Activated effector memory CD4-positive, alpha-beta T cell treated with anti-CD3 and anti-CD28 coated beads, Interleukin-2, amount 50 U/mL, for 16 hours (primary cell): Measurements from ENCODE around the gene CLEC16A.
"Not testable (repeated sequence)": the region's sequence is repeated elsewhere in the genome, so short reads cannot be mapped to it uniquely, and the experiment has no call there.

Experiments used
- DNase-seq: peaks from one replicate; pipeline ENCODE4 v3.0.0-alpha.2; 2020

The CLEC16A gene

GRCh38 chr16:11088074-11088730 is 143.8 kb downstream of the CLEC16A start:
- peak; percentile 80 for DNase-seq

- no peak for DNase-seq
These were observed 144.5 kb downstream of the CLEC16A start for GRCh38 chr16:11088831-11089230.

GRCh38 chr16:11089504-11090124 is 145.2 kb downstream of the CLEC16A start:
- no peak for DNase-seq

GRCh38 chr16:11090232-11090631 is 145.9 kb downstream of the CLEC16A start:
- DNase-seq, result no peak

- no peak for DNase-seq
These were observed 146.8 kb downstream of the CLEC16A start for GRCh38 chr16:11091021-11091785.

GRCh38 chr16:11092788-11093571 is 148.6 kb downstream of the CLEC16A start:
- peak; percentile 58 for DNase-seq

- peak; percentile 68 for DNase-seq
These were observed 149.3 kb downstream of the CLEC16A start for GRCh38 chr16:11093572-11094074.

GRCh38 chr16:11094075-11094856 is 149.9 kb downstream of the CLEC16A start:
- peak; percentile 84 for DNase-seq

DNA sequence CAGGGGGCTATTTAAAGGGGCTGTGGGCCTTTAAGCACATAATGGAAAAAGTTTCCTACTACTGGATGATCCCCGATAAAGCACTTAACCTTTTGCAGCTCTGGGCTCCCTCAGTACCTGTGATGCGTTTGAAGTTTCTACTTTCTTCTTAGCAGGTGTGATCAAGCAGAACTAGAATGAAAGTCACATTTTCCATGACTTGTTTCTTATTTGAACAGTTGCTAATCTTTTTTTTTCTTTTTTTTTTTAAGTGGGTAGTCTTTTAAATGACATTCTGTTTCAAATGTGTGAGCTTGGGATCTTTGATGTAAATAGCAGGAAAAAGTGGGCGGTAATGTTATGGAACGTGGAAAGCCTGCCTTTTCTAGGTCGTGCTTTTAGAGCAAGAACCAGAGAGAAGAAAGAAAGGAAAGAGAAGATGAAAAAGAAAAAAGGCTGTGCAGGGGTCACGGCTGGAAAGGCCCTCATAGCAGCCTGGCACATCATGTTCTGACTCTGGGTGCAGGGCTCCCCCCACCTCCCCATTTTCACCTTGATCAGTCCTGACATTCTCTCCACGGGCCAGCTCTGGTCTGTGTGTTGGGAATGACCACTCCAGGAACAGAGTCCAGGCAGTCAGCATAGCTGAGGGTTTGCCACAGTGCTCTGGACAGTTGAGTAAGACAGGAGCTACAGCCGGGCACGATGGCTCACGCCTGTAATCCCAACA is 150.6 kb downstream of the CLEC16A start:
- peak; percentile 69 for DNase-seq

DNA sequence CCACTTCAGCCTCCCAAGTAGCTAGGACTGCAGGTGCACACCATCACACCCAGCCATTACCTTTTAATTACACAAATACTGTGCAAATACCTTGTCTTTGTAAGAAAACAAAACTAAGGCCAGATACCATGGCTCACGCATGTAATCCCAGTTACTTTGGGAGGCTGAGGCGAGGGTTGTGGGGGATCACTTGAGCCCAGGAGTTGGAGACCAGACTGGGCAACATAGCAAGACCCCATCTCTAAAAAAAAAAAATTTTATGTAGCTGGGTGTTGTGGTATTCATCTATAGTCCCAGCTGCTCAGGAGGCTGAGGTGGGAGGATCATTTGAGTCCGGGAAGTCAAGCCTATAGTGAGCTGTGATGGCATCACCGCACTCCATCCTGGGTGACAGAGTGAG is 151.6 kb downstream of the CLEC16A start:
- peak; percentile 19 for DNase-seq

GRCh38 chr16:11097094-11097786 is 152.9 kb downstream of the CLEC16A start:
- DNase-seq, result no peak

DNA sequence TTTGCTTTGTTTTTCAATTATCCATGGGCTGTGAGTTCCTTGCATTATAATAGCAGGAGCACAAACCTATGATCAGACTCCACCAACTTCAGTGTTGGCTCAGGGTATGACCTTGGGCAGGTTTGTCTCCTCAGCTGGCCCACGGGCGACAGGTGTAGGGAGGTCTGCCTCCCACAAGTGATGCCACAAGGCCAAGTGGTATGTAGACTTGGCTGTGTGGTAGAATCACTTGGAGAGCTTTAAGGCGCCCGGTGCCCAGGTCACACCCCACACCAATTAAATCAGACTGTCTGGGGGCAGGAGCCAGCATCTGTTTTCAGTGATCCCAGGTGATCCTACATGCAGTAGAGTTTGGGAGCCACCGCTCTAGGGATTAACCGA is 153.4 kb downstream of the CLEC16A start:
- peak; percentile 57 for DNase-seq

DNA sequence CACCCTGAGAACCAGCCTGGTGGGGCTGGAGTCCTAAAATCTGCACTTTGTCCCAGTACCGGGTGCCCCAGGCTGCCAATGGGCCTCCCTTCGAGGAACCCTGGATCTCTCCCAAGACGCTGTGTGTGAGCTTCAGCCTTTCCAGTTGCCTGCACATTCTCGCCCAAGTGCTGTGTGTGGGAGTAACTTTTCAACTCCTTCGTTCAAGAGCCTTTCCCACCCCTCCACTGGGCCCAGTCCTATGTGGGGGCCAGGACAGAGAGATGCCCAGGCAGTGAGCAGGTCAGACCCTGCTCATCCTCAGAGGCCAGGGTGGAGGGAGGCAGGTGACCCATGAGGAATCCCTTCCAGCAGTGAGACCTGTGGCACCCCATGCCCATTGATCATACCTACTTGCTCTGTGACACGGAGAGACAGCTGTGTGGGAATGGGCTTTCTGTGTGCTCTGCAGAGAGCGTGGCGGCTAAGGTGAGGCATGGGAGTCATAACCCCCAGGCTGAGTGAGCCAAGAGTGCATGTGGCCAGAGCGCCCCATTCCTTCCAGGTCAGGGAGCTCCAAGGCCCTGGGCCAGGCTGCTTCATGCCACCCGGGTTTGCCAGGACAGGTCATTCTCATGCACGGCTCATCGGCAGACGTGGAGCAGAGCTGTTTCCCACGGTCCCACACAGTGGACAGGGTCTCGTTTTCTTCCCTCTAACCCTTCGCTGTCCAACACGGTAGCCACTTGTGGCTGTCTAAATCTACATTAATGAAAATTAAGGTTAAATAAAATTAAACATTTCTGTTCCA is 154.4 kb downstream of the CLEC16A start:
- no peak for DNase-seq

GRCh38 chr16:11099672-11100205 is 155.4 kb downstream of the CLEC16A start:
- no peak for DNase-seq

DNA sequence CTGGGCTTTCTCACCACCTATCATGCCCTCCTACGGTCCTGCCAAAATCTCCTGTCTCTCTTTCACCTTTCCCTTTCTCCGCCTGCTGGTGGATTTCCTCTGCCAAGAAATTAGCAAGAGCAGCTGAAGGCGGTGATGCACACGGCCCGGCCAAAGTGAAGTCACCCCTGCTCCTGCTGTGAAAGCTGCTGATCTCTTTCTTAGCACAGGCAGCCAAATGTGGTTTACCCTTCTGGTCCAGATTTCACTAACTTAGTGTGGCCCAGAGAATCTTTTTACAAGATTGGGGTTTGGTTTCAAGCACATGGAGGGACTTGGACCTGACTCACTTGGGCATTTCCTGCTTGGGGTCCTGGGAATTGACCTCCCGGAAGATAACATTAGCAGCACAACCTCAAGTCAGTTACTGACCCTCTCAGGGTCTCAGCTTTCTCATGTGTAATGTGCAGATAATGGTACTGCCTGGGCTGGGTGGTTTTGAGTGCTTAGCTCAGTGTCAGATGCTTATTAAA is 155.9 kb downstream of the CLEC16A start:
- DNase-seq, result peak; percentile 75

DNA sequence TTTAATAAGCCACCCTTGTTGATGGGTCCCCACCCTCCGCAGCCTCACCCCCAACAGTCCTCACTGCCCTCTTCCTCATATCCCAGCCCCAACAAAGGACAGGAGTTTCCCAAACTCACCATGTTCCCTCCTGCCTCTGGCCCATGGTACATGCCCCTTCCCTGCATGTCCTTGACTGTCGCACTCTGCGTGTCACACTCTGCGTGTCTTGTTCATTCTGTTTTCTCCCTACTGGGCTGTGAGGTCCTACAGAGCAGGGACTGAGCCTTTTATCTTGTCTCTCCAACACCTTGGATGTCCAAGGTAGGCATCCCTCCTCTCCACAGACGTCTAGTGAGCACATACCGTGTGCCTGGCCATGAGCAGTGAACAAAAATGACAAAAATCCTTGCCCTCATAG is 156.9 kb downstream of the CLEC16A start:
- no peak for DNase-seq

- no peak for DNase-seq
These were observed 157.5 kb downstream of the CLEC16A start for GRCh38 chr16:11101695-11102522.

DNA sequence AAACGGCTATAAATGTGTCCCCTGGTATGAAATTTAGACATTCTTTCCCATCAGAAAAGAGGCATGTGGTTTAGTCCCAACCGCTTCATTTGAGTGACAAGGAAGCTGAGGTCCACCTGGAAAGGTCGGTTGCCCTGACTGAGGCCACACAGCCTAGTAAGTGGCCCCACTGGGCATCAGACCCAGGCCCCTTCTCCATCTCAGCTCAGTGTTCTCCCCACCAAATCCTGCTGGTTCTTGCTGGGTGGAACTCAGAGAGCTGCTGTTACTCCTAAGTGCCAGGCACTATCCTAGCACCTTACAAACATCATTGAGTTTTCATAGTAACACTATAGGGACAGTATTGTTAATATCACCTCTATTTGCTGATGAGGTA is 158.1 kb downstream of the CLEC16A start:
- DNase-seq, result no peak

- DNase-seq, result not testable (repeated sequence)
These were observed 158.9 kb downstream of the CLEC16A start for GRCh38 chr16:11103301-11103700.
